Measurements from ENCODE around the gene FOXO1.

Gene FOXO1

GRCh38 chr13:40582531-40582930, 83.9 kb downstream of the FOXO1 start:
- no peak for DNase-seq (ENCODE audit: low read depth in 2 of 2, low spot score in 1 of 2)

DNA sequence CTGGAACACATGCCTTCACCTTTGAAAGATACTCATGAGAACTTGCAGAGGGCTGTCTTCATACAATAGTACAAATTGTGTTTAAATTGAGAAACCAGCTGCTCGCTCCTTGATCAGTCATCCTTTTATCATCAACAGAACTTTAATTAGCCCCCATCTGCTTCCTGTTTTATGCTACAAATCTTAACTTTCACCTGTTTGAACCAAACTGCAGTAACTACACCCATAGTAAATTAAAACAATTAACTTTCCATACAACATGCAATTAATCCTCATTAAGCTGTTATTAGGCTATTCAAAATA, 85.2 kb downstream of the FOXO1 start:
- DNase-seq (ENCODE audit: low read depth in 2 of 2, low spot score in 1 of 2), result no peak

DNA sequence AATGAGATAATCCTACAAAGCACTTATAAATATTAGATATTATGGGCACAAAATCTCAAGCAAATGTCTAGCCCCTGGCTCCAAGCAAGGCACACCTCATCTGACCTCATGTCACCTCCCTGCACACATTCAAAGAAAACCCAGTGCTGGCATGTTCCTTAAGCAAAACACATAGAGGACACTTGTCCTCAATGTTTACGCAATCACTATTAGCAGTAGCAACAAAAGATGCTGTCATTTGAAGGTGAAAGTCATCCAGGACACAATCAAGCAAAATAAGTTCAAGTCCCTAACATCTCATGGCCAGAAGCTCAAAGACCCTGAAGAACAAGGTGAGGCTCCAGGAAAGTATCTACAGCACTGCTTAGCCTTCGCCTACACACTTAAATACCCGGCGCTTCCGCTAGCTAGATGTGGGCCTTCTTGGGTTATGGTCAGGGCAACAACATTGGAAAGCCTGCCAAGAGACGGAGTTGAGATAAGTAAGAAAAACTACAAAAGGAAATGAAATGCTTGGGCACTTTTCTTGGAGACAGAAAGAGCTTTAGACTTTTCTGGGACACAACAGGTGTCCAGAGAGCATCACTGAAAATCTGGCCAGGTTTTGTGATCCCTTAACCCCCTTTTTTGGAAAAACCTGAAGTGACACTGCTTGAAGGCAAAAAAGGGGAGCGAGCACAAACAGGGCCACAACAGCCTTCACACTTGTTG, 85.7 kb downstream of the FOXO1 start:
- DNase-seq (ENCODE audit: low read depth in 2 of 2, low spot score in 1 of 2), result no peak

GRCh38 chr13:40579535-40579934, 86.9 kb downstream of the FOXO1 start:
- no peak for DNase-seq (ENCODE audit: low read depth in 2 of 2, low spot score in 1 of 2)

DNA sequence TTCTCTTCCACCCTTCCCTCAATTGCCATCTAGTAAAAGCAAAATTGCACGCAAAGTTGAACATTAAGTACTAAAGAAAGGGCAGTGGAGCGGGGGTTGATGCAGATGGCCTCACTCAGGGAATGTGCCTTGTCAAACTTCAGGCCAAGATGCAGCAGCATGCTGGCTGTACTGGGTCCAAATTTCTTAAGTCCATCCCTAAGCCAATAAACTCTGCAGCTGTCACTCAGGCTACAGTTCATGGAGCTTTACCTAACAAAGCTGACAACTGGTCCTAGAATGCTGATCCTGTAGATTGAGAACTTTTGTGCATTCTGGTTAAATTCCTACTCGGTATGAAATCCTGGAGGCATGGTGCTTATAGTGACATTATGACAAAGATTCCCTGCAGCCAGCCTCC, 88.4 kb downstream of the FOXO1 start:
- DNase-seq (ENCODE audit: low read depth in 2 of 2, low spot score in 1 of 2), result no peak

- DNase-seq (ENCODE audit: low read depth in 2 of 2, low spot score in 1 of 2), result no peak
Observed at GRCh38 chr13:40576369-40576768, 90.1 kb downstream of the FOXO1 start.

- no peak for DNase-seq (ENCODE audit: low read depth in 2 of 2, low spot score in 1 of 2)
Observed at GRCh38 chr13:40572961-40573360, 93.5 kb downstream of the FOXO1 start.

GRCh38 chr13:40571338-40571963, 95.0 kb downstream of the FOXO1 start:
- DNase-seq (ENCODE audit: low read depth in 2 of 2, low spot score in 1 of 2), result no peak

DNA sequence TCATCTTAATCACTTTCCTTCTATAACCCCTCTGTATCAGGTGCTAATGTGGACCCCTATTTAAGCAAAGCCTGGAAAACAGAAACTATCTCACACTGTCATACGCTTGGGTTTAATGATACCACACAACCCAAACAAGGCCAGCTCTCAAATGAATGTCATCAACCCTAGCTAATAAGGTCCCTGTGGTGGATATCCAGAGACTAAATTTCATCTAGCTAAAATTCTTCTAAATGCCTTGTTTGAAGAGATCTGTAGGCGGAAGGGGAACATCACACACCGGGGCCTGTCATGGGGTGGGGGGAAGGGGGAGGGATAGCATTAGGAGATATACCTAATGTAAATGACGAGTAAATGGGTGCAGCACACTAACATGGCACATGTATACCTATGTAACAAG, 95.5 kb downstream of the FOXO1 start:
- no peak for DNase-seq (ENCODE audit: low read depth in 2 of 2, low spot score in 1 of 2)

DNA sequence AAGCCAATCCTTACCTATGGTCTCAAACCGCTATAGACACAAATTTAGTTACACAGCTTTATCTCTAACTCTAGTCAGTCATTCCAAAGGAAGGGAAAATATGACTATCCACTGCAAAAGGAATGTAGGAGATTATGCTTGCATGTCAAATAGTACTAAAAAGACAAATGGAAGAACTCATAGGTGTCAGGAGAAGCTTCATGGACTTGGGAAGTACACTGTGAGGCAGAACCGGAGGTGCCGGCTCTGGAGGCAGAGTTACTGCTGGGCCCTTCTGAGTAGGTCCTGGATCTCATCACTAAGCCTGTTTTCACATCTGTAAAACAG, 97.5 kb downstream of the FOXO1 start:
- DNase-seq (ENCODE audit: low read depth in 2 of 2, low spot score in 1 of 2), result no peak

DNA sequence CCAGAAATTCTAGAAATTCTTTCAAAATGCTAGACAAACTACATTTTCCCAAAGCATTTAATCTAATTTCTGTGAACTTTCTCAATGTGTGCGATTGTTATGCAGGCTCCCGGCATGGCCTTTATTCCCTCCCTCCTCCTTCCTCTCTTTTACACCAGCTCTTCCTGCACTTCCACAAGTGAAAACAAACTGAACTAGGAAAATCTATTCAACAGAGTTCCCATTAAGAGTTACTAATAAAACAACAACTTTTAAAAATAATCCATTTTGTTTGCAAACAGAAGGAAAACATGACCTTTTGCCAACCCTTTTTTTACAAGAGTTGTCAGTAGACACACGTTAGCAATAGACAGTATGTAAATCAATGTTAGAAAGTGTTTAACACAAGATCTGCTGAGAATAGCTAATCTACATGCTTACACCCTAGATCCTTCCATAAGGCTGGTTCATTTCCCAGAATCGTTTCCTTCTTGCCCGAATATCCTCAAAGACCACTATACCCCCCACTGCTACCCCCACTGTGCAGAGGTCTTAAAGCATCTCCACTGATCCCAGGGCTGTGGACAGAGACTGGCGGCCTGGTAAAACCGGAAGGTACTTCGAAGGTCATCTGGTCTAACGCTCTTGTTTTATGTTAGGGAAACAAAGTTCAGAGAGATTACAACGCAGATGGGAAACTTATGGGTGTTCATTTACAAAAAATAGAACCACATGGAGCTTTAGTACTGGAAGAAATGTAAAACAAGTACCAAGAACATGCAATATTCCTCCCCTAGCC, 98.0 kb downstream of the FOXO1 start:
- DNase-seq (ENCODE audit: low read depth in 2 of 2, low spot score in 1 of 2), result no peak

DNA sequence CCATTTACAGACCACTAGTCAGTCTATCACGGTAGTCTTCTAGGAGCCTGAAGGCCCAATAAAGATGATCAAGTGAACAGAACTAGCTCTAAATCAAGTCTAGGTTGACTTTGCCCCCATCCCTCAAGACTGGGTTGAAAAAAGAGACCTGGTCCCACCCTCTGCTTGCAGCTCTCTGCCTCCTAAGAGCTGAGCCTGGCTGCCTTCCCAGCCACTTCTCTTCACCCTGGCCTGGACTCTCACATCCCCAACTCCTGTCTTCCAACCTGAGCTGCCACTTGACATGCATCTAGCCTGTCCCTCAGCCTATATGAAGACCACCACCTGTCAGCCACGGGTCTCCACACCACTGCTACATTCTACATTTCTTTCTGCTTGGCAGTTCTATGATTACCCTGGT, 99.6 kb downstream of the FOXO1 start:
- no peak for DNase-seq (ENCODE audit: low read depth in 2 of 2, low spot score in 1 of 2)

DNA sequence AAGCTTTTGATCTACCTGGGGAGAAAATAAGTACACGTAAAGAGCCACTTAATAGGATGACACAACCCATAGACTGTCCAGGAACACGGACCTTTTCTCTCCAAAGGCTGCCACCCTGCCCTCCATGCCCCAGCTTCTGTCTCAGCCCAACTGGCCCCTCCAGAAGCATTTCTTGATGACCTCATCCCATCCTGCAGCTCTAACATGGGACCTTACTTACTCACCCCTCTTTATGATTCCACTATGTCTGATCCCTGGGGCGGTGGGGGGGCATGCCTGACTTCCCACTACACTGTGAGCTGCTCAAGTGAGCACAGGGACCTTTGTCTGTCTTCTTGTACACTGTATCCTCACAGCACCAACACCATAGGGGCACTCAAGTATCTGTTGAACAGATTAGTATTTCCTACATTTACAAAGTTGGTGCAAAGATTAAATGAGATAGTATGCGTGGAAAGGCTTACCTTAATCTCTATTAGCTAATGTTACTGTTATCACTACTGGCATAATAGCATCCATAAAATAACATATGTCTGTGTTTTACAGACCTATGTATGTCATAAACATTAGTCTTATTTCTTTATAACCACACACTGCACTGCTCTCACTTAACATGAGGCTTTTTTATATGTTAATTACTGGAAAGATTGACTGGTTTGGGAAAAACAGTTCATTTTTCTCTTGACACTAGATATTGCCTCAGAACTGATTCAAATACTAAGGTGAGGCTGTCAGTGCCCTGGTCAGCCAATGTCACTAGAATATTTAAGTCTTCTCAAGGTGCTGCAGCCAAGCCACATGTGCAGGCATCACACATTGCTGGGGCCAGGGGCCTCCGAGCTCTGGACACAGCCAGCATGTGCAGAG, 100.9 kb downstream of the FOXO1 start:
- no peak for DNase-seq (ENCODE audit: low read depth in 2 of 2, low spot score in 1 of 2)

DNA sequence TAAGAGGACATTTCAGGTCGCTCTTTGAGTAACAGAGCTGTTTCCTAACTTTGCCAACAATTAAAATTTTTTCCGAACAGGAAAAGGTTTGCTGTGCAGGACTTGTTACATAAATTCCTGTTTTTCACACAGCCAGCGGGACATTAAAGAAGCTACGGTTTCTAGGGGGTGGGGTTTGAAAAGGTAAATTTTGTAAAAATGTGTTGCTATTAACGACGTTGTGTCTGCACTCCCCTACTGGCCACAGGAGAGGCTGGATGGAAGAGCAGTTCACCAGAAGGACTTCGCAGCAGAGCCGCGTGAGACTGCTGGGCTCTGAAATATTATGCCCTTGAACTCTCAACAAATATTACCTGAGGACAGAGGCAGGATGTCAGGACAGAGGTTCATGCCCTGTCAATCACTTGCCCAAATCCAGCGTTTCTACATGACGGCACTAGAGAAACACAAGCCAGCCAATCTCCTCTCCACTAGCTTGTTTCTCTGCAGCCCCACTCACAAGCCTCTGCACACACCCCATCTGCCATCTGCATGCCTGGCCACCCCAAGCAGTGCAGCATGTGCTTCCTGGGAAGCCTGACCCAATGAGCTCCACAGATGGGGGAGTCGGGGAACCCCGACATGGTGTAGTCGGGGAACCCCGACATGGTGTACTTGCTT, 102.0 kb downstream of the FOXO1 start:
- no peak for DNase-seq (ENCODE audit: low read depth in 2 of 2, low spot score in 1 of 2)

DNA sequence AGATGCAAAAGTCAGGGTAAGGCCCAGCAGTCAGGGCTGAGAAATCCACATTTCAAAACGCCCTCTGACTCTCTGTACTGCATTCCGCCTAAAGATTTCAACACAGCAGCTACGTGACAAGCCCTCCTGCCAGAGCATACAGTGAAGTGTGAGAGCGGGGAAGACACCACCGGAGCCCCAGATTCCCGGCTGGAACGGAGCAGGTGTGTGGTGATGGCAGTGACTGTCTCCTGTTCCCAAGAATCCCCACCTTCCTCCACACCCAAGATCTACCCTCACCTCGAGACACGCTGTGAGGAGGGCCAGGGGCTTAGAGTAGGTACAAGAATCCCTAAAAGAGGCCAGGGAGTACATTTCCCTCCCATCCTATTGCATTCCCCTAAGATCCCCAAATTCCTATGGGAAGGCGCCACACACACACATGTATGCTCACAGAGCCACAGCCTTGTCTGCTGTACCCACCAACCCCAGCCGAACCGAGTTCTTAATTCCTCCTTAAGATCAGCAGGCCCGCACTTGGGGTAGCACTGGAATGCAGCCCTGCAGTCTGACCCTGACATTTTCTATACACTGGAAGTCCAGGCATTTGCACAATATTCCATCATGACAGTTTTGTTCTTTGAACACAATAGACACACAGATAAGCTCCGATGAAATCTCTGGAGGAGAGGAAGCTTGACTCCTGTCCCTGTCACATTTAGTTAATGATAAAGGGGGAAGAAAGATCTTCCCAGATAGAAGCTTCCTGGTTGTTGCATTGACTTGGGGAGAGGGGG, 102.9 kb downstream of the FOXO1 start:
- DNase-seq (ENCODE audit: low read depth in 2 of 2, low spot score in 1 of 2), result no peak

DNA sequence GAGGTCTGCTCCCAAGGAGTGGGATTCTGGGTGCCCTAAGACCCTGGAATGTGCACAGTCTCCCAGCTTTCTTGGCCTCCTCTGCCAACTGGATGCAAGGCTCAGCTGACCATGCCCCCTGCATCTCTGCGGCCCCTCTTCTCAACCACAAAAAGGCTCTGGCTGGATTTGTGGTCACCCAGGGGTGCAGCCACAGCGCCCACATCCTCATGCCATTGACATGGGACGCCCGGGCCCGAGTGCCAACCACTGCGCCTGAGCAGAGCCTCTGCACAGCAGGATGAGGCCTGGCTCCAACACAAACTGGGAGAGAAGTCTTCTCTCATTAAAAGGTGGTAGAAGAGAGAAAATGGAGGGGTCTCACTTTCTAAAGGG, 103.5 kb downstream of the FOXO1 start:
- no peak for DNase-seq (ENCODE audit: low read depth in 2 of 2, low spot score in 1 of 2)

- DNase-seq (ENCODE audit: low read depth in 2 of 2, low spot score in 1 of 2), result no peak
Observed at GRCh38 chr13:40559915-40560314, 106.5 kb downstream of the FOXO1 start.

GRCh38 chr13:40558656-40559055, 107.8 kb downstream of the FOXO1 start:
- no peak for DNase-seq (ENCODE audit: low read depth in 2 of 2, low spot score in 1 of 2)

- no peak for DNase-seq (ENCODE audit: low read depth in 2 of 2, low spot score in 1 of 2)
Observed at GRCh38 chr13:40556453-40556852, 110.0 kb downstream of the FOXO1 start.

GRCh38 chr13:40553356-40553755, 113.1 kb downstream of the FOXO1 start:
- DNase-seq (ENCODE audit: low read depth in 2 of 2, low spot score in 1 of 2), result no peak

- no peak for DNase-seq (ENCODE audit: low read depth in 2 of 2, low spot score in 1 of 2)
Observed at GRCh38 chr13:40552895-40553294, 113.5 kb downstream of the FOXO1 start.

Data from stimulated activated CD8-positive, alpha-beta memory T cell treated with anti-CD3 and anti-CD28 coated beads, Interleukin-4, amount 100 ng/mL, for 4 hours (primary cell).